HCEC 1CT (cell line): ENCODE data around the gene COL9A3.

Experiments
- DNase-seq: peaks from one replicate; pipeline ENCODE4 v3.0.0-alpha.2; 2017

The COL9A3 gene

DNA sequence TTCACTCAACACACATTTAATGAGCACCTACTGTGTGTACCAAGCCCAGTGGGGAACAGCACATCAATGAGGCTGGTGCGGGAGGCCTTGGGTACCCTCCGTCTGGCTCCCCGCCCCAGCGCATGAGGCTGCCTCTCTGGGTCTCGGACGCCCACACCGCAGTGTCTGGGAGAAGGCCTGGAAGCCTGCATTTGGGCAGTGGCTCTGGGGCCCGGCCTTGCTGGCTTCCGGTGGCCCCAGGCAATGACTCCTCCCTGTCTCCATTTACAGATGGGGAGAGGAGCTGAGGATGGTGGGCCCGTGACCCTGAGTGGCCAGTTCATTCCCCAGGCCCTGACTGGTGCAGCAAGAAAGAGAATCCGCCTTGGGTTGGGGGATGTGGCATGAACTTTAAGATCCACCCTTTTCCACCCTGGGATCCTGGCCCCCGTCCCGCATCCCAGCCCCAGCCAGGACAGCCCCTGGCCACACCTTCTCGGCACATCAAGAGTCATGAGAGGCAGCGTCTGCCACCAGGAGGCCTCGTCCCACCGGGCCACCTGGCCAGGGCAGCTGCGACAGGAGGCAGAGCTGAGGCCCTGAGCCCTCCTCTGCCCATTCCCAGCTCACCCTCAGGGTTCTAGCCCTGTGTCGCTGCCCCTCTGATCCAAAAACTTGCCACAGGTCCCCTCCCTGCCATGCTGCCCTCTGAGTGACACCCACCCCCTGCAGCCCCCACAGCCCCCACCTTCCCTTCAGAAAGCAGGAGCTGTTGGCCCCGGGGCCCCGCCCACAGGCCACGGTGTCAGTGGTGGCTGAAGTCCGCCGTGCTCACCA is 38.0 kb upstream of the COL9A3 start:
- DNase-seq: no peak

DNA sequence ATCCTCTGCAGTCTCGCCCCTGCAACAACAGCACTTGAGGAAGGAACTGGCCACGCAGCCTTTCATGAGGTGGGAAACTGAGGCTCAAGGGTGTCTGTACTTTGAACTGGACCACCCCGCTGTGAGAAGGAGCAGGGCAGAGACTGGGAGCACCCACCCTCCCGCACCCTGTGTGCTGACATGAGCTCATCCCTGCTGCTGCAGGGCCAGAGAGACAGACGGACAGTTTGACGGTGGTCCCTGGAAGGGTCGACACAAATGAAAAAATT is 37.5 kb upstream of the COL9A3 start:
- DNase-seq: no peak

DNA sequence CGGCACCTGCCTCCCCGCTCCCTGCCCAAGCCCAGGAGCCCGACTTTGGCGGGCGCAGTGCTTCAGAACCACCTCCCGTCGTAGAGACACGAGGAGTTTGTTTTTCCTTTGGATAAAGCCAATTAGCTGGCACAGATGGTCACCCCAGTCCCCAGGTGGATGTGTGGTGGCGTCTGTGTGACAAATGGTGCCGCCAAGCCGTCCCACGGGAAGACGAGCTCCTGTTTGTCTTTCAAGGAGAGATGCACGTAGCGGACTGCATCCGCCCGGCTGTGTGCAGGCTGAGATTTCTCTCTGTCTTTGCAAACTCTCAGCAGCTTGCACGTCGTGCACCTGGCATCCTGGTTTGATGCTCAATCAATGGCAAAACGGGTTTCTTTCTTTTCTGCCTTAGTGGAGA is 36.6 kb upstream of the COL9A3 start:
- DNase-seq: no peak

DNA sequence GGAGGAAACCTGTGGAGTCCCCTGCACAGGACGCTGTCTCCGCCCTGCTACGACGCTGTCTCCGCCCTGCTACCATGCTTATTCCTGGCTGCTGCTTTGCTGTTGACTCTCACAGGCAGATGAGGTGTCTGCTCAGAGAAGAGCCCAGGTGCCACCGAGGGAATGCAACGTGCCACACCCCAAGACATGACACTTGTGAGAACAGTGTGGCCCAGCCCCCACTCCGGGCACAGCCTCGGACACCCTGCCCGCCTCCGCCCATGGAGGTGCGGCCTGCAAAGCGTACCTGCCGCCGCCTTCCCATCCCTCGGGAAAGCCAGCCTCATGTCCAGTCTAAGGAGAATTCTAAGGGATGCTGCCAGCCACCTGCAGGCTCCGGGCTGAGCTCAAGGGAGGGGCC is 36.2 kb upstream of the COL9A3 start:
- DNase-seq: no peak

DNA sequence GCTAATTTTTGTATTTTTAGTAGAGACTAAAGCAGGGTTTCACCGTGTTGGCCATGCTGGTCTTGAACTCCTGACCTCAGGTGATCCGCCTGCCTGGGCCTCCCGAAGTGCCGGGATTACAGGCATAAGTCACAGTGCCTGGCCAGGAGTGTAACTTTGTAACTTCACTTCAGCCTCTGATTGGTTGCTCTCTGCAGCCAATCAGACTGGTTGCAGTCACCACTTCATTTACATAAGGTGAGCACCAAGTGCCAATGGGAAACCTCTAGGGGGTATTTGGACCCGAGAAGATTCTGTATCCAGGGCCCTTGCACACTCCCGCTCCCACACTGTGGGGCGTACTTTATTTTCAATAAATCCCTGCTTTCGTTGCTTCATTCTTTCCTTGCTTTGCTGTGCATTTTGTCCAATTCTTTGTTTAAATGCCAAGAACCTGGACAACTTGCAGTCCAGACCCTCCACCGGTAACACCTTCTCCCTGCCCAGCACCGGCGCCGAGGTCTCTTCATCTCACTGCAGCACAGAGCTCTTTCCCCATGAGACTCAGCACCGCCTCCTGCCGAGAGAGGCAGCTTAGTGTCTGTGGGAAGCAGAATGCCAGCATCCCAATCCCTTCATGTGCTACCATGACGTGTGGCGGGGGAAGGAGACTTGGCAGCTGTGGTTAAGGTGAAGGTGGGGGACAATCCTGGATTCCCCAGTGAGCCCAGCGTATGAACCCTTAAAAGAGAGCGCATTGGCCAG is 34.5 kb upstream of the COL9A3 start:
- no peak for DNase-seq

DNA sequence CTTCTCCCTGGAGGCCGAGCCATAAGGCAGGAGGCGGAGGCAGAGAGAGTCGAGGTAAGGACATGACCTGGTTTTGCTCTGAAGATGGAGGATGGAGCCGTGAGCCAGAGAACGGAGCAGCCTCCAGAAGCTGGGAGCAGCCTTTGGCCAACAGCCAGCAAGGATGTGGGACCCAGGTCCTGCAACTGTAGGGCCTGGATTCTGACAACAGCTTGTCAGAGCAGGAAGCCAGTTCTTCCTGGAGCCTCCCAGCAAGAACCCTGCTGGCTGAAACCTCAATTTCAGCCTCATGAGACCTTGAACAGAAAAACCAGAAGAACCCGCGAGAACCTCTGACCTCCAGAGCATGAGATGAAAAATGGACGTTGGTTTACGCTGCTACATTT is 34.0 kb upstream of the COL9A3 start:
- DNase-seq: no peak

DNA sequence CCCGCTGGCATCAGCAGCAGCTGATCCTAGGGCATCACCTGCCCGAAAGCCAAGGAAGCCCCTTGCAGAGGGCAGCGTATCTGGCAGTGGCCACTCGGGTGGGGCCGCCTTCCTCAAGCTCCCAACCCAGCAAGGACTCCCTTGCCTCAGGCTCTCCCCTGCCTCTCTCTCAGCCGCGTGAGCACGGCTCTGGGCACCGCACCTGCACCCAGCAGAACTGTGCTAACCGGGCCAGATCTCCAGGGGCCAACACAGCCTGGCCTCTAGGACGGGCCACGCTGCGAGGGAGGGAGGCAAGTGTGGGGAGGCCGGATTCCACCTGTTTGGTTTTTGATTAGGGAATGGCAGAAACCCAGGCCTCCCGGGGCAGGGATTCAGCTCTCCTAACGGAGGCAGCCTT is 32.4 kb upstream of the COL9A3 start:
- DNase-seq: no peak

DNA sequence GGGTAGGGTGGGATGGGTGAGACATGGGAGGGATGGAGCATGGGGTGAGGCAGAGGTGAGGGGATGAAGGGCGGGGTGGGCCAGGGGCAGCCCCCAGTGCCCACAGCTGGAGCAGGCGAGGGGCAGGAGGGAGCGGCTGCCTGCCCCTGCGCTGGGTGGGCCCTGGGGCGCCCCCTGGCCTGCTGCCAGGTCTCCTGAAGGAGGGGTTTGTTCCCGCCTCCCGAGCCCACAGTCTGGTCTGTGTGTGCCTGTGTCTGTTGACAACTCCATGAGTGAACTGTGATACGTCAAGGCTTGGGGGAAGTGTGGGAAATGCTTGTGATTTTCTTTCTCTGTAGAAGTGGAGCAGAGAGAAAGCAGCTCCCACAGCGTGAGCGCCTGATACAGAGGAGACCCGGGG is 31.5 kb upstream of the COL9A3 start:
- no peak for DNase-seq

DNA sequence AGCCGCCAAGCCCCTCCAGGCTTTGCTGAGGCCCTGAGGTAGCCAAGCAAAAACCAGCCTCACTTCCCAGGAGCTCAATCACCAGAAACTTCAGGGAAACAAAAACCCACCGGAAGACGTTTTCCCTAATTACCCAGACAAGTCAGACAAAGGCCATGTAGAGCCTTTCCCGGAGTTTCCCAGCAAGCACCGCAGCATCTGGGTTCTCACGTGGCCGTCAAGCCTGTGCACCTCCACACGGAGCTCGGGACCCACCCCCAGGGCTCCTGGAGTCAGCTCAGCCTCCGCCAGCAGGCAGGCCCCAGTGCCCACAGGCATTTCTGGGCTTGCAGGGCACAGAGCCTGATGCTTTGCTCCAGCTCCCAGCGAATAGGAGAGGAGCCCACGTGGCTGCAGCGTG is 30.7 kb upstream of the COL9A3 start:
- DNase-seq: no peak

DNA sequence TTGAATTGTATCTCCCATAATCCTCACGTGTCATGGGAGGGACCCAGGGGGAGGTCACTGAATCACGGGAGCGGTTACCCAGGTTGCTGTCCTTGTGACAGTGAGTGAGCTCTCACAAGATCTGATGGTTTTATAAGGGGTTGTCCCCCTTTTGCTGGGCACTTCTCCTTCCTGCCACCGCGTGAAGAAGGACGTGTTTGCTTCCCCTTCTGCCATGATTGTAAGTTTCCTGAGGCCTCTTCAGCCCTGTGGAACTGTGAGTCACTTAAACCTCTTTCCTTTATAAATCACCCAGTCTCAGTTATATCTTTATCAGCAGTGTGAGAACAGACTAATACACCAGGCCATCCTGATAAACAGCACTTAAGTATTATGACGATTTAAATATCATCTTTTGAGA is 29.5 kb upstream of the COL9A3 start:
- no peak for DNase-seq

DNA sequence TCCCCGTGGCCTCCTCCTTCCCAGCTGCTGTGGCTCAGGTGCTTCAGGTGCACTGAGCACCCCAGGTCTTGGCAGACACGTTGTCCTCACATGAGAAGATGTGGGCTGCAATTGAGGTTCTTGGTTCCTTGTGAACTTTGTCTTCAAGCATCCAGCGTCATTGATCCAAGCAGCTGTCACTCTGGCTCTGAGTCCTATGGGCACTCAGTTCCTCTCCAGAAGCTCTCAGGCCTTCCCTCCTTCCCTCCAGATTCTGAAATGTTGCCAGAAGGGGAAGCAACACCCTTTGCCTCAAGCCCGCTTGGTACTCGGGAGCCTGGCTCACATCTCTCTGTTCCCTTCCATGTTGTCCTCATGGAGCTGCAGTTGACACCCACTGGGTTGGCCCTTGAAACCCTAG is 29.0 kb upstream of the COL9A3 start:
- DNase-seq: no peak

DNA sequence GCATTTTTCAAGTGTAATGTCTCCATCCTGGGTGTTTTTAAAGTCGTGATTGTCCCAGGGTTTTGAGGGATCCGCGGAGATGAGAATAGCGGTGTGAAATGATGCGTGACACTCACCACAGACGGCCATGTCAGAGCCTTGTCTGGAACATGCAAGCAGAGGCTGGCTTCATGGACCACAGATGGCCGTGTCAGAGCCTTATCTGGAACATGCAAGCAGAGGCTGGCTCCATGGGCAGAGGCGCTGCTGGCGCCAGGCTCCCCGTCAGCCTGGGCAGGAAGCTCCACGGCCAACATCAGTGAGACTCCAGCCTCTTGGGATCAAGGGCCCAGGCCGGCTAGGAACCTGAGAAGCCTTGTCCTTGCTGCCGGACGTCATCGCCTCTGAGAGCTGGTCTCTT is 28.2 kb upstream of the COL9A3 start:
- no peak for DNase-seq

DNA sequence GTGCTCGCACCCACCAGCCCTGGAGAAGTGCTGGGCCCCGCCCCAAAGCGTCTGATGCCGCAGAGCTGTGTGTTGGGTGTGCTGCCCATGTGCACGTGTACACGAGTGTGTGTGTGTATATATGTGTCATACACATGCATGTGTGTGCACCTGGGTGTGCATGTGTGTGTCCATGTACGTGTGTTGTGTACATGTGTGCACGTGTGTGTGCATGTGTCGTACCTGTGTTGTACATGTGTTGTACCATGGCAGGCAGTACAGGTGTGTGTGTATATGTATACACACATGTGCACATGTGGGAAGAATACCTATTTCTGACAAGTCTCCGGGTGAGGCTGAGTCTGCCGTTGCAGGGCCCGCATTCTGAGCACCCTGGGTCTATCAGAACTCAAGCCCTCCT is 26.8 kb upstream of the COL9A3 start:
- no peak for DNase-seq

DNA sequence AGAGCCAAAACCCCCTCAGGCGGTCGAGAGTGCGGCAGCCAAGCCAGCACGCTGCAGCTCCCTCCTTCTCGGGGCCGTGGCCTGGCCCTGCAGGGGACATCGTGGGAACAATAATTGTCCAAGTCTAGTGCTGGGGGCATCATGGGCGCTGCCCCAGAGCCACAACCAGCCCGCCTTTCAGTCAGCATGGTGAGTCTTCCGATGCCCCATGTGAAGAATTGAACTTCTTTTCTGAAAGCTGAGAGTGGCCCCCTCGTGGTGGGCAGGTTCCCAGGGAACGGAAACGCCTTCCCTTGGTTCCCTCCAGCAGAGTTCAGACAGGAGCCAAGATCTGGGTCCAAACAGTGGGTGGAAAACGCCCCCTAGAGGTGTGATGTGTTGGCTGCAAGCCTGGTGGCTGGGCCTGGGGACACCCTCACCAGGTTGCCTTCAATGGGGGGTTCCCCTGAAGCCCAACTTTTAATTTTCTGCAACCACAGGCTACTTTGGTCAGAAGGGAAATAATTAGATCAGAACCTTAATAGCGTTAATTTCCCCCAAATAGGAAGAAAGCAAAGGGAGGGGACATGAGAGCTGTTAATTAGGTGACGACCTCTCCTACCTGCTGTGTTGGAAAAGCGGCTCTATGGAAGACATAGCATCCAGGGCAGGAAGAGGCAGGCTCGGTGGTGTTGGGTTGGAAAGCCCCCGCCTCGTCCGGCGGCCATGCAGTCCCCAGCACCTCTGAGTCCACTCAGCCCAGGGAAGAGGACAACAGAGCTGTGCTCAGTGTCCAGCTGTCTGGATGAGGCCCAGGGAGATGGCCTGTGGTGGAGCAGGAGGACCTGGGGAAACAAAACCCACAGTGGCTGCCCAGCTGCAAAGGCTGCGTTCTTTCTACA is 25.3 kb upstream of the COL9A3 start:
- peak; percentile 85 for DNase-seq

DNA sequence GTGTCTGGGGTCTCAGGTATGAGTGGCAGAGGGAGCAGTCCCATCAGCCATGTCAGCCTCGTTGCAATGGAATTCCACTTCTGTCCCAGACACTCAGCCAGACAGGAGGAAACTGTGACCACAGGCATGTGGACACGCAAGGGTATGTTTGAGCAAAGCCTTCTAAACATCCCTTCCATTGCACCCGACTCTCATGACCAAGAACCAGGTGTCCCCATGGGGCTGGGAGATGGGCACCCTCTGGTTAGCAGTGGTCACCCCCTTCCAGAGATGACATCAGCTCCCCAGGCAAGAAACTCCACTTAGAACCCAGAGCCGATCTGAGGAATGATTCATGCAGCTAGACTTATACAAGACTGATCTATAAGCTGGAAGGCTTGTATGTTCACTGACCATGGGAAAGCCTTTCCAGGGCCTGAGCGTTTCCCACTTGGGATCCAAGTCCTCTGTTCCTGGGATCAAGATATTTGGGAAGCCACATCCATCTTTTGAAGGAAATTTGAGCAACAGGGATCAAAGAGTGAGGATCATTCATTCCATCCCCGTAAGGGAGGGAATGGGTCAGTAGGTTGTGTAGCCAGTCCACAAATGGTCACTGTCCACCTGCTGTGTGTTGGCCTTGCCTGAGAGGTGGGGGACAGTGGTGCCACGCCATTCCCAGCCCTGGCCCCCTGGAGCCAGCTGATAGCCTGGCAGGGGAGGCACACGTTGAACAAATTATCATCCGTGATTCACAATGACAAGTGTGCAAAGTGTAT is 24.5 kb upstream of the COL9A3 start:
- peak; percentile 45 for DNase-seq

DNA sequence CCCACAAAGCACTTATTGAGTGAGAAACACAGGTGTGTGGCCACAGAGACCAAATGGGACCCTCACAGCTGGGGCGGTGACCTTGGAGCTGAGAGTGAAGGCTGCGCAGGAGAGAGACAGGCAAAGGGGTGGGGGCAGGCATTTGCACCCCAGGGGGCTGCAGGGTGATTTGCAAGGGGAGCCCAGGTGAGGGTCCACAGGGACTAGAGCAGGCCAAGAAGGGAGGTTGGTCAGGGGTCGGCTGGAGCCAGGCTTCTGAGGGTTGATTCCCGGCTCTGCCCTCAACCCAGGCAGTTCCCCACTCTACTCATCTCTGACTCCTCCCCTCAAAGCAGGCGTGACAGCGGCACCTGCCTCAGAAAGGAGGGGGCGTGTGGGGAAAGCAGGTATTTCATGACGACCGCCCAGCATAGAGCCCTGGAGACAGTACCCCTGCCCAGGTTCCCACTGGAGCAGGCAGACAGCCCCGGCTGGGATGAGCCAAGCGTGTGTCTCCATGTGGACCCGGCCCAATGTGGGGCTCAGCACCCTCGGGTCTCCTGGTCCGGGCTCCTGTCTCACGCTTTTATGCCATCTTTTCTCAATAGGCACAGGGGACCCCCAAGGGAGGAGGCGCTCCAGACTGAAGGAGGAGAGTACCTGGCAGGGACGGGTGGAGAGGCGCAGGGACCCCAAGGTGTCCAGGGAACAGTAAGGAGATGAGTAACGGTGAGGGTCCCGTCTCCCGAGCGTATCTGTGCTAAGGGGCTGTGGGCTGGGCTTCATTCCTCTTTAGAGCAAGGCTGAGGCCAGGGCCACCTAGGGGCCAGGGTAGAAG is 23.7 kb upstream of the COL9A3 start:
- DNase-seq: no peak

DNA sequence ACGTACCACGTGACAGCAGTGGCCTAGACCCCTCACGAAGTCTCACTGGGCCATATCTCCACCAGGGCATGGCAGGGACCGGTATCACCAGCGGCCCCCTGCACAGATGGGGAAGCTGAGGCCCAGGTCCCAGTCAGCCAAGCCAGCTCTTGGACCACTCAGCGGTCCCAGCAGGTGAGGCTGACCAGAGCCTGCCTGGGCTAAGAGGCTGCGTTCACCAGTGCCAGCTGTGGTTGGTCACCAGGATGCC is 23.2 kb upstream of the COL9A3 start:
- DNase-seq: no peak

DNA sequence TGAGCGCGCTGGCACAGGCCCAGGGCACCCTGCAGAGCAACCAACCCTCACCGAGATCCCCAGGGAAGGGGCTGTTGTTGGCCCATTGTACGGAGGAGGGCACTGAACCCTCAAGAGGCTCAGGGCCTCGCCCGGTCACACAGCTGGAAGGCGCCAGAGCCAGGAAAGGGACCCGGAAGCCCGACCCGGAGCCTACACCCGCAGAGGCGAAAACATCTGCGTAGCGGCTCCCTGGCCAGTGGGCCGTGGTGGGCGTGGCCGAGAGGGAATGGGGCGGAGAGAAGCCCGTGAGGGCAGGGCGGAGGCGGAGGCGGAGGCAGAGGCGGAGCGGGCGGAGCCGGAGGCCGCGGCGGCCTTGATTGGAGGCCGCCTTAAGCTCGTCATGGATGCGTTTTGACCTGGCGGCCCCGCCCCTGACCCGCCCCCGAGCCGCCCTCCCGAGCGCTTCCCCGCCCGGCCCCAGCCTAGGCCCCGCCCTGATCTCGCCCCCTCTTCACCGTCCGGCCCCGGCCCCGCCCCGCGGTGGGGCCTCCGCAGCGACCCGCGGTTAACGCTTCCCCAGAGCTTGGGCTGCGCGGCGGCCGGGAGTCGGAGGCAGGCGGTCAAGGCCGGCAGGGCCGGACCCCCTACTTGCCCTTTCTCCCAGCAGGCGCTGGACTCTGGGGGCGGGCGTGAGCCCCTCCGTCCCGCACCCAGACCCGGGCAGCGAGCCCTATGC is 22.7 kb upstream of the COL9A3 start:
- DNase-seq: peak; percentile 94

DNA sequence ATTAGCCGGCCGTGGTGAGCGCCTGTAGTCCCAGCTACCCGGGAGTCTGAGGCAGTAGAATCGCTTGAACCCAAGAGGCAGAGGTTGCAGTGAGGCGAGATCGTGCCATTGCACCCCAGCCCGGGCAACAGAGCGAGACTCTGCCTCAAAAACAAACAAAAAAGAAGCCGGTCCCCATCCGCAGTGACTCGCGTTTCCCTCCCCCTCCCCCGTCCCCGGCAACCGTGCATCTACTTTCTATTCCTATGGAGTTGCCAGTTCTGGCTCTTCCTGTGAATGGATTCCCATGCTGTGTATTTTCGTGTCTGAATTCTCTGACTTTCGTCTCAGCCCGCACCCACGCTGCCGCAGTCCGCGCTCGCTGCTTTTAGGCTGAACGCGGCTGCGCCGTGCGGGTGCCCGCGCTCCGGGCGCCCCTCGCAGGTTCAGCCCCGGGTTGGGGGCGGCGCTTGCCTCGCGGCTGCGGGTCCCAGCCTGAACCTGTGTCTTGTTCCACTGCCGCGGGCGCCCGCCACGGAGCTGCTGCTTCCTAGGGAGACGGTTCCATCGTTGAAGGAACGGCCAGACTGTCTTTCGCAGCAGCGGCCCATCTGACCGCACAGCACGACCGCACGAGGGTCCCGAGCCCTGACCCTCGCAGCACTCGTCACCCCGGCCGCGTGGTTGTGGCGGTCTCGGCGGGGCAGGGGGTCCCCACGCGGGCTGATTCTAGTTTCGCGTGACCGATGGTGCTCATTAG is 21.7 kb upstream of the COL9A3 start:
- DNase-seq: peak; percentile 31

DNA sequence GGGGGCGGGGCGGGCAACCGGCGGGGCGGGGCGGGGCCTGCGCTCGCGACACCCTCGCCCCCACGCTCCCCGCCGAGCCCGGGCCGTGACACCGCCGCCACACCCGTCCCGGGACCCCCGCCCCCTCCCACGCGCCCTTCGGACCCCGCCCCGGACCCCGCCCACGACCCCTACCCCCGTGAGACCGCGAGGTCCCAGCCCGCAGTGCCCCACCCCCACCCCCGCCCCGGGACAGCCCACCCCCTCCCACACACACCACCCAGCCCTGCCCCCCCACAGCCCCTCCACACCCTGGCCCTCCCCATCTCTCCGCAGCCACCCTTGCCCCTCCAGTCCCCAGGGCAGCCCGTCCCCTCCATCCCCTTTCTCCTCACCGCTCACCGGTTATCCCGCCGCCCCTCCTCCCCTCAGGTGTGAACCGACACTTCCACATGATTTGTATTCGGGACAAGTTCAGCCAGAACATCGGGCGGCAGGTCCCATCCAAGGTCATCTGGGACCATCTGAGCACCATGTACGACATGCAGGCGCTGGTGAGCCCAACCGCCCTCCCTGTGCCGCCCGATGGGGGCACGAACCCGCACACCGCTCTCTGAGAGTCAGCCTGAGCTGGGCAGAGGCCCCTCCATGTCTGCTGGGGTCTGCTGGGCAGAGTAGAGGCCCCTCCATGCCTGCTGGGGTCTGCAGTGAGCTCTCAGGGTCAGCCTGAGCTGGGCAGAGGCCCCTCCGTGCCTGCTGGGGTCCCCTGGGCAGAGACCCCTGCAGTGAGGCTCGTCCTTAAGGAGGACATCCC is 20.0 kb upstream of the COL9A3 start:
- DNase-seq: no peak
